ENCODE data around the gene SVOP.

SVOP gene

DNA sequence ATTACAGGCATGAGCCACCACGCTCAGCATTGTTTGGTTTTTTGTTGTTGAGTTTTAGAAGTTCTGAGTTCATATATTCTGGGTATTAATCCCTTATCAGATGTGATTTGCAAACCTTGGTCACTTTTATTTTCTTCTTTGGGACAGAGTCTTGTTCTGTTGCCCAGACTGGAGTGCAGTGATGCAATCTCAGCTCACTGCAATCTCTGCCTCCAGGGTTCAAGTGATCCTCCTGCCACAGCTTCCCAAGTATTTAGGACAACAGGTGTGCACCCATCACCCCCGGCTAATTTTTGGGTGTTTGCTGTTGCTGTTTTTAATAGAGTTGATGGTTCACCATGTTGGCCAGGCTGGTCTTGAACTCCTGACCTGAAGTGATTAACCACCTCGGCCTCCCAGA, 43.3 kb upstream of the SVOP start:
- TF ChIP-seq FOXM1 (IDR thresholded peaks at IDR 0.05; ENCODE audit: borderline replicate concordance, low read depth) (no peak), TCF12 (IDR thresholded peaks at IDR 0.05; ENCODE audit: low read depth) (no peak), YY1 (IDR thresholded peaks at IDR 0.05; ENCODE audit: low read depth) (no peak), MAX (IDR thresholded peaks at IDR 0.05) (no peak), CREB1 (IDR thresholded peaks at IDR 0.05; ENCODE audit: low read depth) (no peak), CEBPB (IDR thresholded peaks at IDR 0.05) (no peak), TAF1 (IDR thresholded peaks at IDR 0.05; ENCODE audit: low read depth) (no peak), ZBTB7A (IDR thresholded peaks at IDR 0.05; ENCODE audit: low read depth) (no peak)
- TF ChIP-seq, protein P1, sequence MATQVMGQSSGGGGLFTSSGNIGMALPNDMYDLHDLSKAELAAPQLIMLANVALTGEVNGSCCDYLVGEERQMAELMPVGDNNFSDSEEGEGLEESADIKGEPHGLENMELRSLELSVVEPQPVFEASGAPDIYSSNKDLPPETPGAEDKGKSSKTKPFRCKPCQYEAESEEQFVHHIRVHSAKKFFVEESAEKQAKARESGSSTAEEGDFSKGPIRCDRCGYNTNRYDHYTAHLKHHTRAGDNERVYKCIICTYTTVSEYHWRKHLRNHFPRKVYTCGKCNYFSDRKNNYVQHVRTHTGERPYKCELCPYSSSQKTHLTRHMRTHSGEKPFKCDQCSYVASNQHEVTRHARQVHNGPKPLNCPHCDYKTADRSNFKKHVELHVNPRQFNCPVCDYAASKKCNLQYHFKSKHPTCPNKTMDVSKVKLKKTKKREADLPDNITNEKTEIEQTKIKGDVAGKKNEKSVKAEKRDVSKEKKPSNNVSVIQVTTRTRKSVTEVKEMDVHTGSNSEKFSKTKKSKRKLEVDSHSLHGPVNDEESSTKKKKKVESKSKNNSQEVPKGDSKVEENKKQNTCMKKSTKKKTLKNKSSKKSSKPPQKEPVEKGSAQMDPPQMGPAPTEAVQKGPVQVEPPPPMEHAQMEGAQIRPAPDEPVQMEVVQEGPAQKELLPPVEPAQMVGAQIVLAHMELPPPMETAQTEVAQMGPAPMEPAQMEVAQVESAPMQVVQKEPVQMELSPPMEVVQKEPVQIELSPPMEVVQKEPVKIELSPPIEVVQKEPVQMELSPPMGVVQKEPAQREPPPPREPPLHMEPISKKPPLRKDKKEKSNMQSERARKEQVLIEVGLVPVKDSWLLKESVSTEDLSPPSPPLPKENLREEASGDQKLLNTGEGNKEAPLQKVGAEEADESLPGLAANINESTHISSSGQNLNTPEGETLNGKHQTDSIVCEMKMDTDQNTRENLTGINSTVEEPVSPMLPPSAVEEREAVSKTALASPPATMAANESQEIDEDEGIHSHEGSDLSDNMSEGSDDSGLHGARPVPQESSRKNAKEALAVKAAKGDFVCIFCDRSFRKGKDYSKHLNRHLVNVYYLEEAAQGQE (IDR thresholded peaks at IDR 0.05; ENCODE audit: low read depth): no peak

DNA sequence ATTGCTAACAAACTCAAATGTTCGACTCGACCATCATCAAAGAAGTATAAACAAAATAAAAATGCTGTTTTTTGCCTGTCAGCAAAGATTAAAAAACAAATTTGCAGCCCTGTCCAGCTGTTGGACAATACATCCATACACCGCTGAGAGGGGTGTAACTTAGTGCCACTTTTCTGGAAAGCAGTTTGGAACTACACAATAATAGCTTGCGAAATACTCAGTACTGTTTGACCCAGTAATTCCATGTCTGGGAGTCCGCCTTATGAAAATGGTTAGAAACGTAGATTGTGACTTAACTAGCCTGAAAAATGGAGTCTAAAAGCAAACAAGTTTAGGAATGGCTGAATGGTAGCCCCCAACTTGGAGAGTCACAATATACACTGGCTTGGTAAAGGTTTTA, 37.9 kb upstream of the SVOP start:
- TF ChIP-seq TAF1 (IDR thresholded peaks at IDR 0.05; ENCODE audit: low read depth) (no peak), CREB1 (IDR thresholded peaks at IDR 0.05; ENCODE audit: low read depth) (no peak), RAD21 (IDR thresholded peaks at IDR 0.05; ENCODE audit: low read depth) (no peak), NFIC (IDR thresholded peaks at IDR 0.05) (no peak), USF1 (IDR thresholded peaks at IDR 0.05) (no peak), EP300 (IDR thresholded peaks at IDR 0.05; ENCODE audit: borderline replicate concordance) (no peak), TEAD4 (IDR thresholded peaks at IDR 0.05) (no peak), TCF12 (IDR thresholded peaks at IDR 0.05; ENCODE audit: low read depth) (no peak), CEBPB (IDR thresholded peaks at IDR 0.05) (no peak), MAX (IDR thresholded peaks at IDR 0.05) (no peak), EGR1 (IDR thresholded peaks at IDR 0.05) (no peak), FOXM1 (IDR thresholded peaks at IDR 0.05; ENCODE audit: borderline replicate concordance, low read depth) (no peak), YY1 (IDR thresholded peaks at IDR 0.05; ENCODE audit: low read depth) (no peak)
- TF ChIP-seq, protein P1 (IDR thresholded peaks at IDR 0.05; ENCODE audit: low read depth): no peak

GRCh38 chr12:109057376-109057775, 36.5 kb upstream of the SVOP start:
- TF ChIP-seq EP300 (IDR thresholded peaks at IDR 0.05; ENCODE audit: borderline replicate concordance) (no peak), FOXM1 (IDR thresholded peaks at IDR 0.05; ENCODE audit: borderline replicate concordance, low read depth) (no peak), CREB1 (IDR thresholded peaks at IDR 0.05; ENCODE audit: low read depth) (no peak), TCF12 (IDR thresholded peaks at IDR 0.05; ENCODE audit: low read depth) (no peak), TAF1 (IDR thresholded peaks at IDR 0.05; ENCODE audit: low read depth) (no peak), CEBPB (IDR thresholded peaks at IDR 0.05) (no peak), TEAD4 (IDR thresholded peaks at IDR 0.05) (no peak), MAX (IDR thresholded peaks at IDR 0.05) (no peak), NFIC (IDR thresholded peaks at IDR 0.05) (no peak), EGR1 (IDR thresholded peaks at IDR 0.05) (no peak), ZBTB7A (IDR thresholded peaks at IDR 0.05; ENCODE audit: low read depth) (no peak), RAD21 (IDR thresholded peaks at IDR 0.05; ENCODE audit: low read depth) (no peak), USF1 (IDR thresholded peaks at IDR 0.05) (no peak), YY1 (IDR thresholded peaks at IDR 0.05; ENCODE audit: low read depth) (no peak)
- TF ChIP-seq, protein P1 (IDR thresholded peaks at IDR 0.05; ENCODE audit: low read depth): no peak

DNA sequence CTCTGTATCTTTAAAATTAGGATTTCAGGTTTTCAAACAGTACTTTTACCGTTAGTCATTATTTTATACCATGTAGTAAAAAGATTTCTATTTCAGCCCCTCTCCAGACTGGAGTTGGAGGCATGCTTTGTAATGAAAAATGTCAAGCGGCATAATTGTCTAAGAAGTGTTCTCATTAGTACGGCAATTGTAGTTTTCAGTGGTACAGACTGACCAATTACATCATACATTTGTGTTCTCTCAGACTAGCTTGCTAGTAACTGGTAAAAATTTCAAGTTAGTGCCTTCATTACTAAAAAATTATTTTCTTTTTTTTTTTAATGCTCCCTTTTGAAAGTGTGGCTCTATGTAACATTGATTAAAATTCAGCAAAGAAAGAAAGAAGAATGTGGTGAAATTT, 36.0 kb upstream of the SVOP start:
- TF ChIP-seq TAF1 (IDR thresholded peaks at IDR 0.05; ENCODE audit: low read depth): no peak

GRCh38 chr12:109054520-109054919, 33.7 kb upstream of the SVOP start:
- no peak for TF ChIP-seq MAX (IDR thresholded peaks at IDR 0.05)
- TF ChIP-seq, protein P1 (IDR thresholded peaks at IDR 0.05; ENCODE audit: low read depth): no peak

Data from Ishikawa (cell line).